HG03060 (cell line): ENCODE results near the gene AK1.

Experiments
- ATAC-seq: cut with Tn5 transposase; IDR thresholded peaks from one replicate; pipeline ENCODE4 v1.9.1; 2021; ENCODE audit warnings: low read depth, moderate number of reproducible peaks; ENCODE audit not compliant: unreplicated experiment

AK1 gene

DNA sequence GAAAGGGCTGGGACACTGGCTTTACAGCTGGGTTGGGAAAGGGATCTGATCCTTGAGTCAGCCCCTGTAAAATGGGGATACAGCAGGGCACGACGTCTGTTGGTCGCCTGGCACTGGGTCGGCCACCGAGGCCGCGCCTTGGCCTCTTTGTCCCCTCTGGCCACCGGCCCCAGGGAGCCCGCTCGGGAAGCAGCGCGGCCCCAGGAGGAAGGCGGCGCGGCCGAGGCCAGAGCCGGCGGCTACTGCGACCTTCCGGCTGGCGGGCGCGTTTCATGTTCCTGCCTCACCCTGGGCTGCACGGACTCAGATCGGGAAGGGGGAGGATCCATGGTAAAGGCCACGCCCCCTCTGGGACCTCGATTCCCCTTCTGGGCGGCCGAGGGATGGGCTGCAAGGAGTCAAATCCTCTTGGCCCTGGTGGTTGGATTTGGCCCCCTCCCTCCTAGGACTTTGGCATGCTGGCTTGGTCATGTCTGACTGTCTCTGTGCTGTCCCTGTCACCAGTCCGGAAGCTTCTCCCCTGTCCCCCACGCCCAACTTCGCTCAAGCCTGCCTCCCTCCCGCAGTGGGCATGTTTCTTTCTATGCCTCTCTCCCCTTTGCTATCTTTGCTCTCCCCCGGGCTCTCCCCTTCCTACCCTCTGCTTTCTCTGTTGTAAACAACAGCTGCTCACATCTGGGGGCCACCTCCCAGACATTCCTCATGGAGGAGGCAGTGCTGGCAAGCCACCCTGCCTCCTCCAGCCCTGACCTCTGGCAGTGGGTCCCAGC lies 49.0 kb downstream of the AK1 start:
- ATAC-seq = no peak

DNA sequence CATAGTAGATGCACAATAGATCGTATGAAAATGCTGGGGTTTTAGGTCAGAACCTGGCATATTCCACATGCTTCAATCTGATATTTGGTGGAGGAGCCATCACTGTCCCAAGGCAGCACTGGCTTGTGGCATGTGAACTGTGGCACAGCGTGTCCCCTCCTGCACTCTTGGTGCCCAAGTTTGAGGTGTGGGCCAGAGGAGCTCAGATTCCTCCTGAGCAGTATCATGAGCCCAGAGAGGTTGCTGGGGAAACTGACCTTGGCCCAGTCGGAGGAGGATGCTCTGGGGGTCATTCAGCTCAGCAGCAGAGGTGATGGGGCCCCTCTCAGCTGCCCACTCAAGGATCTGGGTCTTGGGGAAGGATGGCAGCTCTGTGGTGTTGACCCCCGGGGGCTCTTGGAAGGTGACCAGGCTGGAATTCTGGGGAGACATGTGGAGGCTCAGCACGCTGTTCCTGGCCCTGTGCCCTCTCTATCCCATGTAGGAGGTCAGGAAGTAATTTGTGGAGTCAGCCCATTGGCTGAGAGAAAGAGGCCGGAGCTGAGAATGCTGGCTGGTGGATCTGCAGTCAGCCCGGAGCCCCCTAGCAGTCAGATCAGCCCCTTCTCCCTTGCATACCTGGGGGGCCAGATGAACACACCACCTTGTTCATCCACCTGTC lies 51.1 kb downstream of the AK1 start:
- no peak for ATAC-seq

DNA sequence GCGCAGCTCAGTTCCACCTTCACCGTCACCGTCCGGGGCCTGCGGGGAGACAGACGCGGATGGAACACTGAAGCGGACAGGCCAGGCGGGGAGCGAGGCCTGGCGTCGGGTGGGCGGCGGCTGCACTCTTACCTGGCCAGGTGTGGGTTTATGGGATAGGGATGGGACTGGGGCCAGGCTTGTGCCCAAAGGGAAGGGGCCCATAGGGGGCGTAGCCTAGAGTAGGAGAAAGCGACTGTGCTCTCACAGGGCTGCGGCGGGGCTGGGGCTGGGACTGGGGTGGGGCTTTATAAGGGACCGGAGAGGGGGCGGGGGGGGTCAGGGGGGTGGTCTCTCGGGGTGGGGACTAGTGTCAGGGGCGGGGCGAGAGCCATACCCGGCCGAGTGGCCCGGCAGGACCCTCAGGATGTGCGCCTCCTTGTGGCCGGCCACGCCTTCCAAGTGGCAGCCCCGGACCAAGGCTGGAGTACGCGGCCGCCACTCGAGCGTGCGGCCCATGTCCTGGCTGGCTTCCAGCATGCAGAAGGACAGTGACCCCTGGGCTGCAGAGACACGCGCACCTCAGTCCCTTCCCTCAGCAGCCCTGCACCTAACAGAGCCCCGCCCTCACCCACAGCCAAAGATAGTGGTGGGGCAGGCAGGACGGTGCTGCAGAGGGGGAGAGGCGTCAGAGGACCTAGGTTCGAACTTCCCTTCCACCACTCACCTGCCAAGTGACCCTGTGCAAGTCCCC lies 52.0 kb downstream of the AK1 start:
- no peak for ATAC-seq

DNA sequence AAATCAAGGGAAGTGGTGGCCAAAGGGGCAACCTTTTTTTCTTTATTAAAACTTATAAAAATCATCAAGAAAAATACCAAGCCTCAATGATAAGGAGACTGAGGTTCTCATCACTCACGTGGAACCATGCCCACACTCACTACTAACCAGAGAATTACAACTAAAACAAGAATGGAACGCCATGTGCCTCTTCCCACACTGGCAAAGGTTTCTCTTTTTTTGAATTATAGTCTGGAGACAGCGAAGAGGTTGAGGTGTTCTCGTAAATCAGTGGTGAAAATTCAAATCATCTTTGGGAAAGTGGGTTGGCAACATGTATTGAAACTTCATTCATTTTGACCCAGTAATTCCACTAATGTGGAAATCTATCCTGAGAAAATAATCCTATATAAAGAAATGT lies 55.4 kb downstream of the AK1 start:
- no peak for ATAC-seq

DNA sequence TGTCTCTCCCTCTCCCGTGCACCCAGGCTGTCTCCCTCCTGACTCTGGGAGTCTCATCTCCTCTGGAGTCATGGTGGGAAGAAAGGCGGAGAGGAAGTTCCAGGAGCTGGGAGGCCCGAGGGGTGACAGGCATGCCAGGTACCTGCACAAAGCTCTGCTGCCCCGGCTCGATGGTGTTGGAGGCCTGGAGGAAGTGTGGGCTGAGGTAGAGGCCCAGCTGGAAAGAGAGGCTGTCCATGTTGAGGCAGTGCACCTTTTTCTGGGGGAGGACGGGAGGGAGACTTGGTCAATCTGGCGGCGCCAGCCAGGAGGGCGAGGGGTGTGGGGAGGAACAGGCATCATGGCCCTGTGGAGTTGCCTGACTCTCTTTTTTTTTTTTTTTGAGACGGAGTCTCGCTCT lies 58.9 kb downstream of the AK1 start:
- ATAC-seq = no peak

DNA sequence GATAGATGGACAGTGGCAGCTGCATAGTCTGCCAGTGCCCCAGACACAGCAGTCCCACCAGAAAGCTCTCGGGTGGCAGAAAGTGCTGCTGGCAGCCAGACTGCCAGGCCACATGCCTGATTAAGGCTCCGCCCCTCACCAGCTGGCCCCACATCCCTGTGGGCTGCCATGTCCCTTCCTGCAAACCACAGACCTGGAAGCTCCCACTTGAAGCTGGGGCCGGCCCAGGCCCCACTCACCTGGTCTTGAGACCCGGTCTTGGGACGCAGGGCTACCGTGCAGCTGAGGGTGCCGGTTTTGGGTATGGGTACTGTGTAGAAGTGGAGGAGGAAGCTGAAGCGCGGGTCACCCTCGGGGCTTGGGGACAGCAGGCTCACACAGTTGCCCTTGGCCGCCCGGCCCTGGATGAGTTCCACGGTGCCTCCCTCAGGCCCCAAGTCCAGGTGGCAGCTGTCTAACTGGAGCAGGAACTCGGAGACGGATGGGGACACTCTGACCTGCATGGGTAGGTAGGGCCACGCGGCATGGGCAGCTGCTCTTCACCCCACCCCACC lies 59.5 kb downstream of the AK1 start:
- ATAC-seq = no peak

DNA sequence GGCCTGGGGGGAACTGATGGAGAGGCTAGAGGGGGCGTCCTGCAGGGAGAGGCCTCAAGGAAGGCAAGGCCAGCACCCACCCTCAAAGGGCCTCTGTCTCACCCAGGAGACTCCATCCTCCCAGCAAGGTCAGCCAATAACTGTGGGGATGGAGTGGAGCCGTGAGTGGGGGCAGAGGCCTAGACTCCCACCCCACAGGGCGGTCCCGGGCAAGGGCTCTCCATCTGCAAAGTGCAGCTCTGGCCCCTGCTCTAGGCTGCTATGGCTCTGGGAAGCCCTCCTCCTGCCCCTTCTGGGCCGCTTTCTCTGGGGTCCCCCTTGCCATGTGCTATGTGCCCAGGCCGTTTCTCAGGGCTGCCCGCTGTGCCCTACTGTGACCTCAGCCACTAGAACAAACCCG lies 60.7 kb downstream of the AK1 start:
- ATAC-seq = no peak
